Activated naive CD8-positive, alpha-beta T cell treated with anti-CD3 and anti-CD28 coated beads for 36 hours (primary cell): ENCODE measurements around the gene RAB18. TPM values are rescaled to one million over a fixed set of nuclear protein-coding genes. Genes with fewer than 3 reads are reported as not detected.
A peak's percentile ranks its signal among the peaks of the same experiment; 100 is the strongest.

Experiments used
- DNase-seq: peaks from one replicate; pipeline ENCODE4 v3.0.0; 2021
- H3K27ac Mint-ChIP-seq: one replicate; pipeline ENCODE4 v1.8.0; 2022; ENCODE audit warnings: mild to moderate bottlenecking, moderate library complexity, mixed read lengths
- H3K27me3 Mint-ChIP-seq: one replicate; pipeline ENCODE4 v1.8.0; 2022; ENCODE audit warnings: mild to moderate bottlenecking, mixed read lengths
- H3K36me3 Mint-ChIP-seq: one replicate; pipeline ENCODE4 v1.8.0; 2021; ENCODE audit warnings: mild to moderate bottlenecking, mixed read lengths
- H3K4me1 Mint-ChIP-seq: one replicate; pipeline ENCODE4 v1.8.0; 2021; ENCODE audit warnings: mixed read lengths
- H3K4me3 Mint-ChIP-seq: one replicate; pipeline ENCODE4 v1.8.0; 2022; ENCODE audit warnings: mild to moderate bottlenecking, moderate library complexity, mixed read lengths
- H3K9me3 Mint-ChIP-seq: one replicate; pipeline ENCODE4 v1.8.0; 2022; ENCODE audit warnings: mixed read lengths
- total RNA-seq, 2 experiments: library from RNA; stranded (reverse); gene quantifications; one replicate each; pipeline ENCODE4 v1.2.3, GENCODE V29; 2021

Gene RAB18
- total RNA-seq, 2 experiments from 2014 or later = 58.3 to 61.4 TPM

GRCh38 chr10:27527666-27528295 lies 23.7 kb downstream of the RAB18 start:
- peaks cover 67% of the 10 kb centered on the region for H3K4me1 Mint-ChIP-seq
- H3K27me3 Mint-ChIP-seq = no peaks in the 10 kb centered on the region
- H3K27ac Mint-ChIP-seq = no peak overlapping the region
- no peaks in the 10 kb centered on the region for H3K9me3 Mint-ChIP-seq
- no peak overlapping the region for H3K4me3 Mint-ChIP-seq
- H3K36me3 Mint-ChIP-seq = peaks cover 30% of the 10 kb centered on the region
- DNase-seq = no peak

- H3K4me3 Mint-ChIP-seq = no peak overlapping the region
Observed at GRCh38 chr10:27529010-27529783, 25.1 kb downstream of the RAB18 start.

GRCh38 chr10:27530477-27530876 lies 26.4 kb downstream of the RAB18 start:
- Mint-ChIP-seq H3K36me3 (peaks cover 19% of the 10 kb centered on the region), H3K4me3 (no peak overlapping the region), H3K27me3 (no peaks in the 10 kb centered on the region), H3K4me1 (peaks cover 47% of the 10 kb centered on the region), H3K9me3 (no peaks in the 10 kb centered on the region), H3K27ac (no peak overlapping the region)
- no peak for DNase-seq

More at GRCh38 chr10:27529010-27529783, 25.1 kb downstream of the RAB18 start:
- no peak for DNase-seq
- Mint-ChIP-seq H3K27ac (peak overlapping the region; percentile 42), H3K4me1 (peaks cover 60% of the 10 kb centered on the region), H3K27me3 (no peaks in the 10 kb centered on the region), H3K9me3 (no peaks in the 10 kb centered on the region), H3K36me3 (peaks cover 23% of the 10 kb centered on the region)

- Mint-ChIP-seq H3K4me3 (no peak overlapping the region), H3K9me3 (no peaks in the 10 kb centered on the region), H3K27me3 (no peaks in the 10 kb centered on the region), H3K36me3 (peaks cover 19% of the 10 kb centered on the region), H3K27ac (peak overlapping the region; percentile 23), H3K4me1 (peaks cover 39% of the 10 kb centered on the region)
- no peak for DNase-seq
Observed at GRCh38 chr10:27531336-27531847, 27.3 kb downstream of the RAB18 start.

- H3K27ac Mint-ChIP-seq = no peak overlapping the region
- no peak for DNase-seq
- H3K36me3 Mint-ChIP-seq = peaks cover 18% of the 10 kb centered on the region
Observed at GRCh38 chr10:27534161-27534700, 30.1 kb downstream of the RAB18 start.

GRCh38 chr10:27535317-27535716 lies 31.2 kb downstream of the RAB18 start:
- Mint-ChIP-seq H3K27me3 (no peaks in the 10 kb centered on the region), H3K9me3 (no peaks in the 10 kb centered on the region), H3K36me3 (peaks cover 16% of the 10 kb centered on the region), H3K27ac (no peak overlapping the region), H3K4me1 (peaks cover 27% of the 10 kb centered on the region), H3K4me3 (no peak overlapping the region)
- no peak for DNase-seq

More at GRCh38 chr10:27534161-27534700, 30.1 kb downstream of the RAB18 start:
- Mint-ChIP-seq H3K4me1 (peaks cover 34% of the 10 kb centered on the region), H3K9me3 (no peaks in the 10 kb centered on the region), H3K4me3 (no peak overlapping the region), H3K27me3 (no peaks in the 10 kb centered on the region)

- no peaks in the 10 kb centered on the region for H3K9me3 Mint-ChIP-seq
Observed at GRCh38 chr10:27536437-27536836, 32.3 kb downstream of the RAB18 start.

GRCh38 chr10:27537166-27537565 lies 33.1 kb downstream of the RAB18 start:
- DNase-seq = no peak
- no peaks in the 10 kb centered on the region for H3K27me3 Mint-ChIP-seq
- no peak overlapping the region for H3K4me3 Mint-ChIP-seq
- H3K27ac Mint-ChIP-seq = no peak overlapping the region
- H3K4me1 Mint-ChIP-seq = peaks cover 29% of the 10 kb centered on the region
- H3K9me3 Mint-ChIP-seq = no peaks in the 10 kb centered on the region
- peaks cover 24% of the 10 kb centered on the region for H3K36me3 Mint-ChIP-seq

More at GRCh38 chr10:27536437-27536836, 32.3 kb downstream of the RAB18 start:
- Mint-ChIP-seq H3K4me3 (no peak overlapping the region), H3K27me3 (no peaks in the 10 kb centered on the region), H3K4me1 (peaks cover 30% of the 10 kb centered on the region), H3K36me3 (peaks cover 21% of the 10 kb centered on the region), H3K27ac (no peak overlapping the region)
- DNase-seq = no peak

GRCh38 chr10:27537787-27538186 lies 33.7 kb downstream of the RAB18 start:
- Mint-ChIP-seq H3K9me3 (no peaks in the 10 kb centered on the region), H3K4me3 (no peak overlapping the region), H3K27ac (peak overlapping the region; percentile 7), H3K36me3 (peaks cover 26% of the 10 kb centered on the region), H3K27me3 (no peaks in the 10 kb centered on the region), H3K4me1 (peaks cover 32% of the 10 kb centered on the region)
- no peak for DNase-seq

GRCh38 chr10:27540672-27541071 lies 36.6 kb downstream of the RAB18 start:
- peaks cover 34% of the 10 kb centered on the region for H3K36me3 Mint-ChIP-seq

GRCh38 chr10:27541796-27542729 lies 38.0 kb downstream of the RAB18 start:
- no peak for DNase-seq
- Mint-ChIP-seq H3K9me3 (no peaks in the 10 kb centered on the region), H3K27me3 (no peaks in the 10 kb centered on the region), H3K4me1 (peaks cover 34% of the 10 kb centered on the region), H3K4me3 (no peak overlapping the region), H3K36me3 (peaks cover 36% of the 10 kb centered on the region), H3K27ac (peak overlapping the region; percentile 10)

More at GRCh38 chr10:27540672-27541071, 36.6 kb downstream of the RAB18 start:
- Mint-ChIP-seq H3K4me1 (peaks cover 34% of the 10 kb centered on the region), H3K27ac (no peak overlapping the region), H3K9me3 (no peaks in the 10 kb centered on the region), H3K4me3 (no peak overlapping the region), H3K27me3 (no peaks in the 10 kb centered on the region)
- DNase-seq = no peak

GRCh38 chr10:27542812-27543211 lies 38.7 kb downstream of the RAB18 start:
- no peak overlapping the region for H3K4me3 Mint-ChIP-seq
- H3K9me3 Mint-ChIP-seq = no peaks in the 10 kb centered on the region
- H3K27me3 Mint-ChIP-seq = no peaks in the 10 kb centered on the region
- DNase-seq = no peak
- H3K36me3 Mint-ChIP-seq = peaks cover 42% of the 10 kb centered on the region
- H3K27ac Mint-ChIP-seq = no peak overlapping the region
- H3K4me1 Mint-ChIP-seq = peaks cover 31% of the 10 kb centered on the region

- peaks cover 6% of the 10 kb centered on the region for H3K4me1 Mint-ChIP-seq
- no peaks in the 10 kb centered on the region for H3K27me3 Mint-ChIP-seq
- no peak overlapping the region for H3K4me3 Mint-ChIP-seq
- H3K27ac Mint-ChIP-seq = no peak overlapping the region
- H3K36me3 Mint-ChIP-seq = peaks cover 20% of the 10 kb centered on the region
- DNase-seq = no peak
- H3K9me3 Mint-ChIP-seq = no peaks in the 10 kb centered on the region
Observed at GRCh38 chr10:27547047-27547446, 42.9 kb downstream of the RAB18 start.

- Mint-ChIP-seq H3K4me1 (peaks cover 3% of the 10 kb centered on the region), H3K27me3 (no peaks in the 10 kb centered on the region), H3K27ac (no peak overlapping the region)
Observed at GRCh38 chr10:27547482-27547881, 43.4 kb downstream of the RAB18 start.

More at GRCh38 chr10:27547482-27547881, 43.4 kb downstream of the RAB18 start:
- no peak for DNase-seq
- Mint-ChIP-seq H3K4me3 (no peak overlapping the region), H3K9me3 (no peaks in the 10 kb centered on the region), H3K36me3 (peaks cover 19% of the 10 kb centered on the region)
